Pulmonary artery endothelial cell (primary cell): ENCODE measurements around the gene PALM2AKAP2. TPM values are rescaled to one million over a fixed set of nuclear protein-coding genes. Genes with fewer than 3 reads are reported as not detected.

Experiments used
- DNase-seq: peaks from one replicate; pipeline ENCODE4 v3.0.0-alpha.2; 2011; ENCODE audit warnings: low read depth, low spot score
- total RNA-seq: library from RNA; depleted of rRNA; stranded (reverse); fragments of >200 nt; gene quantifications from 2 replicates; pipeline ENCODE4 v1.2.3, GENCODE V29; 2014

PALM2AKAP2 gene
- total RNA-seq, 1 donor from 2014 or later, result under 0.01 TPM

- DNase-seq, result no peak
These were observed 8.0 kb upstream of the PALM2AKAP2 start for GRCh38 chr9:109771796-109772531.

GRCh38 chr9:109775516-109775915, 4.5 kb upstream of the PALM2AKAP2 start:
- DNase-seq, result no peak

- no peak for DNase-seq
These were observed 3.6 kb upstream of the PALM2AKAP2 start for GRCh38 chr9:109776391-109776790.

GRCh38 chr9:109780453-109781033, 545 bp downstream of the PALM2AKAP2 start:
- DNase-seq, result no peak

- DNase-seq, result no peak
These were observed 1.1 kb downstream of the PALM2AKAP2 start for GRCh38 chr9:109781086-109781485.

GRCh38 chr9:109781541-109782197, 1.7 kb downstream of the PALM2AKAP2 start:
- DNase-seq, result no peak

- no peak for DNase-seq
These were observed 7.7 kb downstream of the PALM2AKAP2 start for GRCh38 chr9:109787735-109788134.

GRCh38 chr9:109789556-109789955, 9.6 kb downstream of the PALM2AKAP2 start:
- no peak for DNase-seq

- no peak for DNase-seq
These were observed 10.0 kb downstream of the PALM2AKAP2 start for GRCh38 chr9:109789971-109790370.

GRCh38 chr9:109791003-109791677, 11.1 kb downstream of the PALM2AKAP2 start:
- no peak for DNase-seq

GRCh38 chr9:109791747-109792146, 11.7 kb downstream of the PALM2AKAP2 start:
- DNase-seq, result no peak

GRCh38 chr9:109792951-109793546, 13.1 kb downstream of the PALM2AKAP2 start:
- no peak for DNase-seq

- no peak for DNase-seq
These were observed 13.9 kb downstream of the PALM2AKAP2 start for GRCh38 chr9:109793921-109794320.

GRCh38 chr9:109794361-109795012, 14.5 kb downstream of the PALM2AKAP2 start:
- no peak for DNase-seq

- DNase-seq, result no peak
These were observed 15.6 kb downstream of the PALM2AKAP2 start for GRCh38 chr9:109795613-109796012.

GRCh38 chr9:109796078-109796477, 16.1 kb downstream of the PALM2AKAP2 start:
- DNase-seq, result no peak

GRCh38 chr9:109797006-109797405, 17.0 kb downstream of the PALM2AKAP2 start:
- DNase-seq, result no peak

GRCh38 chr9:109797509-109797908, 17.5 kb downstream of the PALM2AKAP2 start:
- no peak for DNase-seq

GRCh38 chr9:109799141-109799540, 19.1 kb downstream of the PALM2AKAP2 start:
- no peak for DNase-seq

- DNase-seq, result no peak
These were observed 19.8 kb downstream of the PALM2AKAP2 start for GRCh38 chr9:109799792-109800191.

GRCh38 chr9:109801484-109801883, 21.5 kb downstream of the PALM2AKAP2 start:
- no peak for DNase-seq
